AG09309 (cell line): Measurements from ENCODE around the gene ICAM4.

ENCODE experiments used
- DNase-seq: peaks from one replicate; pipeline ENCODE4 v3.0.0-alpha.2; 2010; ENCODE audit warnings: low read depth
- H3K4me3 ChIP-seq: 2 replicates; pipeline ENCODE4 v1.5.1; 2011; ENCODE audit warnings: mild to moderate bottlenecking, low read depth, low read length, moderate library complexity; ENCODE audit not compliant: control insufficient read depth
- TF ChIP-seq, protein P1 (sequence below): IDR thresholded peaks from 2 replicates; pipeline ENCODE4 v1.5.1; 2011; ENCODE audit warnings: mild to moderate bottlenecking, low read depth, low read length, inconsistent platforms; ENCODE audit not compliant: insufficient read depth, control insufficient read depth; ENCODE audit errors: missing control alignments

ICAM4 gene

DNA sequence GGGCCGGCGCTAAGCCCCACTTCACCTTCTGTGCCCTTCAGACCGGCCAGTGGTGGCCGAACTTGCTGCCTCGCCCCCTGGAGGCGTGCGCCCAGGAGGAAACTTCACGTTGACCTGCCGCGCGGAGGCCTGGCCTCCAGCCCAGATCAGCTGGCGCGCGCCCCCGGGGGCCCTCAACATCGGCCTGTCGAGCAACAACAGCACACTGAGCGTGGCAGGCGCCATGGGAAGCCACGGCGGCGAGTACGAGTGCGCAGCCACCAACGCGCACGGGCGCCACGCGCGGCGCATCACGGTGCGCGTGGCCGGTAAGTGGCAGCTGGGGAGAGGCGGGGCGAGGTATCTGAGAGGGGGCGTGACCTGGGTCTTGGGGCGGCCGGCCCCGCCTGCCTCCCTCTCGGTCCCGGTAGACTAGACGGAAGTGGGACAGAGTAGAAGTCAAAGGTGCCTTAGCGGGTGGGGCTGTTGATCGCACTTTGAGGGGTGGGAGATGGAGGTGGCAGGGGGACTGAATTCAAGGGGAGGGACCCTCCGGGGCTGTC, 8.6 kb downstream of the ICAM4 start:
- no peak for DNase-seq
- H3K4me3 ChIP-seq, result no peak overlapping the region
- TF ChIP-seq, protein P1, sequence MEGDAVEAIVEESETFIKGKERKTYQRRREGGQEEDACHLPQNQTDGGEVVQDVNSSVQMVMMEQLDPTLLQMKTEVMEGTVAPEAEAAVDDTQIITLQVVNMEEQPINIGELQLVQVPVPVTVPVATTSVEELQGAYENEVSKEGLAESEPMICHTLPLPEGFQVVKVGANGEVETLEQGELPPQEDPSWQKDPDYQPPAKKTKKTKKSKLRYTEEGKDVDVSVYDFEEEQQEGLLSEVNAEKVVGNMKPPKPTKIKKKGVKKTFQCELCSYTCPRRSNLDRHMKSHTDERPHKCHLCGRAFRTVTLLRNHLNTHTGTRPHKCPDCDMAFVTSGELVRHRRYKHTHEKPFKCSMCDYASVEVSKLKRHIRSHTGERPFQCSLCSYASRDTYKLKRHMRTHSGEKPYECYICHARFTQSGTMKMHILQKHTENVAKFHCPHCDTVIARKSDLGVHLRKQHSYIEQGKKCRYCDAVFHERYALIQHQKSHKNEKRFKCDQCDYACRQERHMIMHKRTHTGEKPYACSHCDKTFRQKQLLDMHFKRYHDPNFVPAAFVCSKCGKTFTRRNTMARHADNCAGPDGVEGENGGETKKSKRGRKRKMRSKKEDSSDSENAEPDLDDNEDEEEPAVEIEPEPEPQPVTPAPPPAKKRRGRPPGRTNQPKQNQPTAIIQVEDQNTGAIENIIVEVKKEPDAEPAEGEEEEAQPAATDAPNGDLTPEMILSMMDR, result peak; percentile 12

- H3K4me3 ChIP-seq, result no peak overlapping the region
- TF ChIP-seq, protein P1, result no peak
- no peak for DNase-seq
Measured at GRCh38 chr19:10295847-10296591, 9.3 kb downstream of the ICAM4 start.

DNA sequence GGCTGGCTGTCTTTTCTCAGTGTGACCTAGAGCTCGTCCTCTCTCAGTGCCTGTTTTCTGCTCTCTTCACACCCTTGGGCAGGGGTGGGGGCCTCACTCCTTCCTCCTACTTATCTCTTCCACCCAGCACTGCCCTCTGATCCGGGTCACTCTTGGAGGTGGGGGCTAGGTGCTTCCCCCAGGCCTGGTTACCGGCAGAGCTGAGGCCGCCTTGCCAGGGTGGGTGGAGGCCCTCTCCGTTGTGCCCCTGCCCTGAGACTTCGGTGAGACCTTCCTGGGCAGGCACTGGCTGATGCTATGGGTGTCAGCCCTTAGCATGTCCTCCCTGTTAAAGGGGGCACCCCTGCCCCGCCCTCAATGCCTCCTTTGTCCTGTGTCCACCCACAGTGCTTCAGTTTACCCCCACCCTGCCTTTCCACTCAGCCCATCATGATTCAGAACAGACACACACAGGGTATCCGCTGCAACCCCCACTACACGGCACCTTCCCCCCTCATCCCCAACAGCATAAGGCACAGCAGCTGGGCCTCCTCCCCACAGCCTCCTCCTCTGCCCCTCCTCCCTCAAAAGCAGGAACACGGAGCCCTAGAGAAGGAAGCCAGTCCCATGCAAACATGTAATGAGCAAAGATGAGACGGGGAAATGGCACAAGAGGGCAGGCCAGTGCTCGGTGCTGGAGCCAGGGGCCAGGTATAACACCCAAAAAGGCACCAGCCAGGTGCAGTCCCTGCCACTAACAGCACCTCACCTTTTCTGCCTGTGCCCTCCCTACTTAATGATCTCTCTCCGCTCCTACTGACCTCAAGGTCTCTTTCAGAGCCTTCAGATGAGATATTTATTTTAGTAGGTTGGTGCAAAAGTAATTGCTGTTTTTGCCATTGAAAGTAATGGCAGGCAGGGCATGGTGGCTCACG, 13.0 kb downstream of the ICAM4 start:
- no peak for DNase-seq

GRCh38 chr19:10305139-10305806, 18.5 kb downstream of the ICAM4 start:
- DNase-seq, result no peak
- TF ChIP-seq, protein P1, result no peak
- H3K4me3 ChIP-seq, result no peak overlapping the region

More for the DNA sequence above, 13.0 kb downstream of the ICAM4 start:
- H3K4me3 ChIP-seq, result no peak overlapping the region
- TF ChIP-seq, protein P1, result no peak

DNA sequence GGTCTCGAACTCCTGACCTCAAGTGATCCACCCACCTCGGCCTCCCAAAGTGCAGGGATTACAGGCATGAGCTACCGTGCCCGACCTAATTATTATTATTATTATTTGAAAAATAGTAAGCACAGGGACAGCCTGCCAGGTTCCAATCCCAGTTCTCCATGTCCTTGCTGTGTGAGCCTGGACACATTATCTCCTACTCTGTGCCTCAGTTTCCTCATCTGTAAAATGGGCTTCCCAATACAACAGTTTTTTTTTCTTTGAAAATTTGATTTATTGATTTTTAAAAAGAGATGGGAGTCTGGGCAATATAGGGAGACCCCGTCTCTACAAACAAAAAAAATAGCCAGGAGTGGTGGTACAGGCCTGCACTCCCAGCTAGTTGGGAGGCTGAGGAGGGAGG, 19.6 kb downstream of the ICAM4 start:
- DNase-seq, result no peak
- TF ChIP-seq, protein P1, result no peak
- H3K4me3 ChIP-seq, result no peak overlapping the region

- H3K4me3 ChIP-seq, result no peak within 1 kb of the TSS
- no peak for DNase-seq
- TF ChIP-seq, protein P1, result no peak
Measured at GRCh38 chr19:10309423-10309822, 22.7 kb downstream of the ICAM4 start, which contains the start of gene ZGLP1. Gene ZGLP1, minus strand, starts transcription at chr19:10309815.
